K562 (cell line): Measurements from ENCODE around the gene KCNK7. TPM values are rescaled to one million over a fixed set of nuclear protein-coding genes. Genes with fewer than 3 reads are reported as not detected.
A peak's percentile ranks its signal among the peaks of the same experiment; 100 is the strongest.

Experiments used
- ATF3 ChIP-seq, 2 experiments: fragments of 450-650 bp in 1 of 2; sonication (generic) in 1 of 2; formaldehyde crosslinking in 1 of 2; IDR thresholded peaks in 1 of 2; conservative IDR thresholded peaks in 1 of 2; 2 replicates each; pipeline versions ENCODE4 v1.6.1 to v1.8.1; 2016 to 2023; ENCODE audit warnings: mild to moderate bottlenecking in 2 of 2, moderate library complexity in 2 of 2, inconsistent platforms in 1 of 2, missing genetic modification reagents in 1 of 2
- ETS1 ChIP-seq: conservative IDR thresholded peaks from 2 replicates; pipeline ENCODE4 v1.6.1; 2011; ENCODE audit warnings: low read depth, mild to moderate bottlenecking, low read length; ENCODE audit not compliant: control insufficient read depth
- FOSL1 ChIP-seq: fragments of 200-800 bp; sonication (Bioruptor generic); conservative IDR thresholded peaks from 2 replicates; pipeline ENCODE4 v1.6.1; 2016; ENCODE audit warnings: missing genetic modification characterization, missing compliant biosample characterization
- RUNX1 ChIP-seq: sonication (generic); IDR thresholded peaks from 2 replicates; pipeline ENCODE4 v1.6.1; 2016; ENCODE audit warnings: antibody characterized with exemption, low read depth
- TFAP4 ChIP-seq: sonication (generic); formaldehyde crosslinking; IDR thresholded peaks from 2 replicates; pipeline ENCODE4 v1.8.0; 2022; ENCODE audit warnings: missing genetic modification reagents, mild to moderate bottlenecking, moderate library complexity, borderline replicate concordance
- ZBTB7A ChIP-seq: IDR thresholded peaks from 2 replicates; pipeline ENCODE4 v1.6.1; 2011; ENCODE audit warnings: low read depth, mild to moderate bottlenecking, low read length, moderate library complexity, borderline replicate concordance; ENCODE audit not compliant: control insufficient read depth
- polyA plus RNA-seq, 8 experiments: library from polyadenylated mRNA; depleted of rRNA in 4 of 8; stranded (reverse) in 5 of 8; unstranded in 3 of 8; fragments of >200 nt; fragmentation: Nextera tagmentation in 2 of 8; fragmentation: Illumina TruSeq in 1 of 8; extraction: Ambion mirVana in 2 of 8; extraction: Trizol in 1 of 8; gene quantifications; 2 replicates each; pipeline versions ENCODE4 v1.2.1 to v1.2.3, GENCODE V29; 2011 to 2014; ENCODE audit warnings: inconsistent platforms in 1 of 8, missing spikeins in 1 of 8
- total RNA-seq, 7 experiments: library from RNA; depleted of rRNA in 6 of 7; stranded (reverse); fragments of >200 nt in 6 of 7; fragmentation: Illumina TruSeq in 2 of 7; extraction: Trizol in 2 of 7; gene quantifications; 2 replicates each; pipeline versions ENCODE4 v1.2.1 to v1.2.3, GENCODE V29; 2011 to 2021; ENCODE audit warnings: low replicate concordance in 1 of 7

Gene KCNK7
- total and polyA plus RNA-seq, 9 of the 15 experiments (the other 6 are each of a cell fraction or from before 2014, with no cell fraction given): 0.07 to 0.40 TPM; not detected in 7

- TF ChIP-seq ATF3 (IDR thresholded peaks at IDR 0.05) (0 out of 2 replicates have a peak, but pooled peaks have one; percentile 6), ATF3 (CRISPR knock-in tag; conservative IDR thresholded peaks at IDR 0.05) (no peak), ETS1 (0 out of 2 replicates have a peak, but pooled peaks have one; percentile 20), ZBTB7A (0 out of 2 replicates have a peak, but pooled peaks have one; percentile 25), RUNX1 (no peak), TFAP4 (peak; percentile 61), FOSL1 (tag) (0 out of 2 replicates have a peak, but pooled peaks have one; percentile 12)
Measured at GRCh38 chr11:65560555-65561418, 34.8 kb downstream of the KCNK7 start (continued).
